SK-N-SH treated with all-trans-retinoic acid at 6 μM for 48 hours (cell line): ENCODE results near the gene TSEN54.

Source experiments
- ARNTL ChIP-seq: fragments of 450-650 bp; formaldehyde crosslinking; IDR thresholded peaks from 2 replicates; pipeline ENCODE4 v1.5.0; 2020; ENCODE audit warnings: low read depth, mild to moderate bottlenecking, moderate library complexity, borderline replicate concordance
- ISL1 ChIP-seq: fragments of 250-450 bp; sonication (Bioruptor Pico); IDR thresholded peaks from 2 replicates; pipeline ENCODE4 v2.1.2; 2022; ENCODE audit warnings: mild to moderate bottlenecking, moderate library complexity
- OSR1 ChIP-seq: fragments of 250-450 bp; sonication (Bioruptor Pico); IDR thresholded peaks from 2 replicates; pipeline ENCODE4 v1.8.0; 2022; ENCODE audit warnings: moderate library complexity, mild to moderate bottlenecking, inconsistent platforms
- PATZ1 ChIP-seq: fragments of 250-450 bp; sonication (Bioruptor Pico); IDR thresholded peaks from 2 replicates; pipeline ENCODE4 v1.8.0; 2020; ENCODE audit warnings: mild to moderate bottlenecking, moderate library complexity, borderline replicate concordance
- POU6F1 ChIP-seq: fragments of 250-450 bp; sonication (Bioruptor Pico); IDR thresholded peaks from 2 replicates; pipeline ENCODE4 v1.8.0; 2021; ENCODE audit warnings: low read depth, mild to moderate bottlenecking, moderate library complexity, borderline replicate concordance
- PPARA ChIP-seq: fragments of 250-450 bp; sonication (Bioruptor Pico); IDR thresholded peaks from 2 replicates; pipeline ENCODE4 v1.5.0; 2020; ENCODE audit warnings: mild to moderate bottlenecking, borderline replicate concordance
- RARB ChIP-seq: fragments of 250-450 bp; sonication (Bioruptor Pico); IDR thresholded peaks from 2 replicates; pipeline ENCODE4 v1.8.0; 2021; ENCODE audit warnings: mild to moderate bottlenecking, moderate library complexity
- TCF4 ChIP-seq: fragments of 250-450 bp; sonication (Bioruptor Pico); IDR thresholded peaks from 2 replicates; pipeline ENCODE4 v1.8.0; 2021; ENCODE audit warnings: mild to moderate bottlenecking, moderate library complexity, borderline replicate concordance
- TSHZ2 ChIP-seq: fragments of 250-450 bp; sonication (Bioruptor Pico); IDR thresholded peaks from 2 replicates; pipeline ENCODE4 v1.5.0; 2020; ENCODE audit warnings: mild to moderate bottlenecking, moderate library complexity
- ZC3H10 ChIP-seq: fragments of 250-450 bp; sonication (Bioruptor Pico); IDR thresholded peaks from 2 replicates; pipeline ENCODE4 v1.5.1; 2021; ENCODE audit warnings: mild to moderate bottlenecking, moderate library complexity
- ZFP3 ChIP-seq: fragments of 250-450 bp; sonication (Bioruptor Pico); IDR thresholded peaks from 2 replicates; pipeline ENCODE4 v1.5.0; 2020; ENCODE audit warnings: mild to moderate bottlenecking, moderate library complexity
- ZFP30 ChIP-seq: fragments of 450-650 bp; formaldehyde crosslinking; IDR thresholded peaks from 2 replicates; pipeline ENCODE4 v1.5.0; 2022; ENCODE audit warnings: mild to moderate bottlenecking, moderate library complexity
- ZNF8 ChIP-seq: fragments of 450-650 bp; formaldehyde crosslinking; IDR thresholded peaks from 2 replicates; pipeline ENCODE4 v1.5.0; 2020; ENCODE audit warnings: mild to moderate bottlenecking, moderate library complexity

- TF ChIP-seq TSHZ2 (CRISPR knock-in tag) (no peak), PPARA (CRISPR knock-in tag) (no peak), PATZ1 (no peak), TCF4 (CRISPR knock-in tag) (no peak), ARNTL (CRISPR knock-in tag) (no peak), ZFP3 (no peak), ZNF8 (CRISPR knock-in tag) (no peak), ZC3H10 (CRISPR knock-in tag) (no peak), ZFP30 (CRISPR knock-in tag) (no peak), ISL1 (no peak), POU6F1 (CRISPR knock-in tag) (no peak), OSR1 (CRISPR knock-in tag) (no peak), RARB (no peak)
These were observed 24.7 kb downstream of the TSEN54 start for GRCh38 chr17:75540923-75541503.
